Heart left ventricle (tissue), 16 donors: ENCODE measurements around the gene EPHB1. TPM values are rescaled to one million over a fixed set of nuclear protein-coding genes. Genes with fewer than 3 reads are reported as not detected.
"Not testable (repeated sequence)": the region's sequence is repeated elsewhere in the genome, so short reads cannot be mapped to it uniquely, and the experiment has no call there.

ENCODE experiments used
- ATAC-seq, 4 donors: fragments of 200-7000 bp; cut with Tn5 transposase; one replicate each; pipeline ENCODE4 v1.9.1; 2020 to 2022; ENCODE audit warnings: moderate library complexity in 4 of 4, mild to moderate bottlenecking in 3 of 4, moderate number of reproducible peaks in 1 of 4
- DNase-seq, 5 donors: peaks; one replicate each; pipeline ENCODE4 v3.0.0-alpha.2; 2020
- H3K27ac ChIP-seq, 12 donors: fragments of 200-600 bp; sonication (generic) in 4 of 12; one replicate each; pipeline versions ENCODE4 v1.5.0 to v1.8.0; 2016 to 2022; ENCODE audit warnings: mild to moderate bottlenecking in 2 of 12
- H3K27me3 ChIP-seq, 9 donors: fragments of 200-600 bp; sonication (generic) in 2 of 9; one replicate each; pipeline versions ENCODE4 v1.5.1 to v1.8.0; 2016 to 2022; ENCODE audit warnings: mild to moderate bottlenecking in 3 of 9
- H3K36me3 ChIP-seq, 9 donors: fragments of 200-600 bp; sonication (generic) in 2 of 9; one replicate each; pipeline versions ENCODE4 v1.5.0 to v1.8.0; 2018 to 2022; ENCODE audit warnings: mild to moderate bottlenecking in 2 of 9
- H3K4me1 ChIP-seq, 12 donors: fragments of 200-600 bp; sonication (generic) in 4 of 12; one replicate each; pipeline versions ENCODE4 v1.5.0 to v1.8.0; 2016 to 2022; ENCODE audit warnings: mild to moderate bottlenecking in 3 of 12
- H3K4me3 ChIP-seq, 12 donors: fragments of 200-600 bp; sonication (generic) in 4 of 12; one replicate each; pipeline versions ENCODE4 v1.5.0 to v1.8.0; 2017 to 2022; ENCODE audit warnings: mild to moderate bottlenecking in 9 of 12, moderate library complexity in 4 of 12
- H3K9me3 ChIP-seq, 12 donors: fragments of 200-600 bp; sonication (generic) in 4 of 12; one replicate each; pipeline versions ENCODE4 v1.5.0 to v1.8.0; 2016 to 2022; ENCODE audit warnings: mild to moderate bottlenecking in 1 of 12
- POLR2A ChIP-seq, 2 donors: fragments of 450-650 bp; IDR thresholded peaks; one replicate each; pipeline ENCODE4 v1.6.1; 2017; ENCODE audit warnings: antibody characterized with exemption in 2 of 2, mild to moderate bottlenecking in 2 of 2, moderate library complexity in 2 of 2
- WGBS, 4 donors: extraction: QIAGEN DNeasy Blood & Tissue Kit in 2 of 4; methylation state at CpG; one replicate each; pipeline versions ENCODE4 v1.1.5 to v1.1.7; 2013 to 2018; 5-methylcytosine and 5-hydroxymethylcytosine counted together
- intact Hi-C, 10 donors: fragments of 100-400 bp; cut with DNase I; formaldehyde crosslinking; loops; one replicate each; pipeline versions ENCODE4 v1.11.1 to v1.14.2; 2022
- polyA plus RNA-seq, 2 donors: library from polyadenylated mRNA; stranded (reverse); fragments of 200-250 nt; gene quantifications; one replicate each; pipeline ENCODE4 v1.2.3, GENCODE V29; 2013
- total RNA-seq, 9 donors: library from RNA; depleted of rRNA in 2 of 9; stranded (reverse); fragments of >200 nt in 2 of 9; fragmentation: NEBNext Ultra II Directional in 3 of 9; extraction: Animal tissue kit (Norgen Biotek cat#: 25700) in 3 of 9; gene quantifications; one replicate each; pipeline versions ENCODE4 v1.1.0 to v1.2.4, GENCODE V29; 2016 to 2023
- TF ChIP-seq, protein P1 (sequence below), 12 donors: fragments of 200-600 bp; sonication (generic) in 4 of 12; IDR thresholded peaks; one replicate each; pipeline versions ENCODE4 v1.5.0 to v1.8.0; 2018 to 2022; ENCODE audit warnings: antibody characterized with exemption in 12 of 12, mild to moderate bottlenecking in 5 of 12
- donor health status: ischemic (EF 13 %, LVEDD 7.1; RV severe dilation, severe dysfunction).
- donor health status: healthy with polysubstance abuse.
- donor health status: DM: no; HTN: yes; CAD: no.
- donor health status: DM: no; HTN: no; CAD: no.
- donor health status: ischemic (EF 25% LVEDD 6.9; RV normal size, moderate dysfunction).
- donor health status: ischemic (EF 25% LVEDD 5.7; RV mildly dilated, moderate dysfunction).
- donor health status: healthy.
- donor health status: DM: yes; HTN: yes; CAD: no.
- donor health status: ischemic (EF 35%, LVEDD 5.7; RV mildly dilated, moderate dysfunction).
- donor health status: nonischemic (EF 11% LVEDD 7.7; RV severe dilation, severe dysfunction).
- donor health status: DM: yes; HTN: yes; CAD: no.
- donor health status: PGD.
- donor health status: ischemic (EF 29% LVEDD 5.4; RV normal size, mild dysfunction).
- donor health status: nonischemic (EF 23%, LVEDD 6.1; RV moderate dilation, normal function).

The EPHB1 gene
- total and polyA plus RNA-seq, 11 donors, result 0.31 to 2.2 (median 1.1) TPM

DNA sequence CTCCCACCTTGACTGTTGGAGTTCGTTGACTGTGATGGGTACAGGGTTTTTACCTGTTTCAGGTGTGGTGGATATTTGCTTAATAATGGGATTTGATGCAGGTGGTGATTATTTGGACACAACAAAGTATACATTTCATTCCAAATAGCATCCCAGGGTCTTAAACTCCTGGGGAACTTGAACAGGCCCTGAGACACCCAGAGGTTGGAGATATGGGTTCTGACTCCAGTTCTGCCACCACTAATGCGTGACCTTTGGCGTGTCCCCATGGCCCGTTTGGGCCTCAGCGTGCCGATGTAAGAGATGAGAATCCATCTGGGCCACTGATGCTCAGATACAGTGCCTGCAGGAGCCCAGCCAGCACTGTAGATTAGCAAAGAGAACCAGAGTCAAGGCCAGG is 264.5 kb downstream of the EPHB1 start:
- no peak for DNase-seq
- Histone ChIP-seq H3K4me3 (no peak overlapping the region), H3K9me3 (peaks cover 0 to 25% (median 2%) of the 10 kb centered on the region in 12 donors), H3K36me3 (no peaks in the 10 kb centered on the region), H3K4me1 (no peaks in the 10 kb centered on the region), H3K27ac (no peak overlapping the region), H3K27me3 (no peaks in the 10 kb centered on the region)
- 73 to 88% (median 87%) methylated on average over 6 of the region's 6 CpGs for WGBS, 4 donors
- intact Hi-C loops, result no loop called here
- TF ChIP-seq, protein P1, sequence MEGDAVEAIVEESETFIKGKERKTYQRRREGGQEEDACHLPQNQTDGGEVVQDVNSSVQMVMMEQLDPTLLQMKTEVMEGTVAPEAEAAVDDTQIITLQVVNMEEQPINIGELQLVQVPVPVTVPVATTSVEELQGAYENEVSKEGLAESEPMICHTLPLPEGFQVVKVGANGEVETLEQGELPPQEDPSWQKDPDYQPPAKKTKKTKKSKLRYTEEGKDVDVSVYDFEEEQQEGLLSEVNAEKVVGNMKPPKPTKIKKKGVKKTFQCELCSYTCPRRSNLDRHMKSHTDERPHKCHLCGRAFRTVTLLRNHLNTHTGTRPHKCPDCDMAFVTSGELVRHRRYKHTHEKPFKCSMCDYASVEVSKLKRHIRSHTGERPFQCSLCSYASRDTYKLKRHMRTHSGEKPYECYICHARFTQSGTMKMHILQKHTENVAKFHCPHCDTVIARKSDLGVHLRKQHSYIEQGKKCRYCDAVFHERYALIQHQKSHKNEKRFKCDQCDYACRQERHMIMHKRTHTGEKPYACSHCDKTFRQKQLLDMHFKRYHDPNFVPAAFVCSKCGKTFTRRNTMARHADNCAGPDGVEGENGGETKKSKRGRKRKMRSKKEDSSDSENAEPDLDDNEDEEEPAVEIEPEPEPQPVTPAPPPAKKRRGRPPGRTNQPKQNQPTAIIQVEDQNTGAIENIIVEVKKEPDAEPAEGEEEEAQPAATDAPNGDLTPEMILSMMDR (IDR thresholded peaks at IDR 0.05), result no peak
- TF ChIP-seq POLR2A (IDR thresholded peaks at IDR 0.05), result no peak
- no peak for ATAC-seq

DNA sequence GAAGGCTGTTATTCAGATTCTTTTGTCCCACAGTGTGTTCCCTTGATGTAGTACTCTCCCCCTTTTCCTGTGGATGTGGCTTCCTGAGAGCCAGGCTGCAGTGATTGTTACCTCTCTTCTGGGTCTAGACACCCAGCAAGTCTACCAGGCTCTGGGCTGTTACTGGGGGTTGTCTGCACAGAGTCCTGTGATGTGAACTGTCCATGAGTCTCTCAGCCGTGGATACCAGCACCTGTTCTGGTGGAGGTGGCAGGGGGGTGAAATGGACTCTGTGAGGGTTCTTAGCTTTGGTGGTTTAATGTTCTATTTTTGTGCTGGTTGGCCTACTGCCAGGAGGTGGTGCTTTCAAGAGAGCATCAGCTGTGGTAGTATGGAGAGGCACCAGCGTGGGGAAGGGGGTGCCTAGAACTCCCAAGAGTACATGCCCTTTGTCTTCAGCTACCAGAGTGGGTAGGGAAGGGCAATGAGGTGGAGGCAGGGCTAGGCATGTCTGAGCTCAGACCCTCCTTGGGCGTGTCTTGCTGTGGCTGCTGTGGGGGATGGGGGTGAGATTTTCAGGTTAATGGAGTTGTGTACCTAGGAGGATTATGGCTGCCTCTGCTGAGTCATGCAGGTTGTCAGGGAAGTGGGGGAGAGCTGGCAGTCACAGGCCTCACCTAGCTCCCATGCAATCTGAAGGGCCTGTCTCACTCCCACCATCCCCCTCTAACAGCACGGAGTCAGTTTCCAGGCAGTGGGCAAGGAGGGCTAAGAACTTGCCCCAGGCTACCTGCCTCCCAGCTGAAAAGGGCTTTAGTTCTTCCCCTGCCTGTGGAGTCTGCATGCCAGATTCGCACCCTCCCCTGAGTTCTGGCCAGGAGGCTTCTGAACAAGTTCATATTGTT is 272.0 kb downstream of the EPHB1 start:
- H3K9me3 ChIP-seq, result peaks cover 0 to 31% (median 2%) of the 10 kb centered on the region in 12 donors
- H3K36me3 ChIP-seq, H3K4me1 ChIP-seq, H3K4me3 ChIP-seq, DNase-seq, intact Hi-C loops, H3K27ac ChIP-seq, ATAC-seq, H3K27me3 ChIP-seq: not testable (repeated sequence)
- WGBS, 4 donors, result 55 to 74% (median 62%) methylated on average over 4 to 5 of the region's 5 CpGs

DNA sequence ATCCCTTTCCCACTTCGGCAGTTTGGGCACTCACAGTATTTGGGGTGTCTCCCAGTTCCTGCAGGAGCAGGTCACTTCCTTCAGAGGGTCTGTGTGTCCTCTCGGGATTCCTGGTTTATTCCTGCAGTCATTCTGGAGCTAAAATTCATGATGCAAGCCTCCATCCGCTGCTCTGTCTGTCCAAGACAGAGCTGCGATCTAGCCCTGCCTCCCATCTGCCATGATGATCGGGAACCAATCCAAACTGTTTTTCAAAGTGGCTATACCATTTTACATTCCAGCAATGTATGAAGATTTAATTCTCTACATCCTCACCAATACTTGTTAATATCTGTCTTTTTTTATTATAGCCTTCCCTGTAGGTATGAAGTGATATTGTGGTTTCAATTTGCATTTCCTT is 273.0 kb downstream of the EPHB1 start:
- WGBS, 4 donors, result 83 to 87% (median 87%) methylated on average over 5 of the region's 5 CpGs

DNA sequence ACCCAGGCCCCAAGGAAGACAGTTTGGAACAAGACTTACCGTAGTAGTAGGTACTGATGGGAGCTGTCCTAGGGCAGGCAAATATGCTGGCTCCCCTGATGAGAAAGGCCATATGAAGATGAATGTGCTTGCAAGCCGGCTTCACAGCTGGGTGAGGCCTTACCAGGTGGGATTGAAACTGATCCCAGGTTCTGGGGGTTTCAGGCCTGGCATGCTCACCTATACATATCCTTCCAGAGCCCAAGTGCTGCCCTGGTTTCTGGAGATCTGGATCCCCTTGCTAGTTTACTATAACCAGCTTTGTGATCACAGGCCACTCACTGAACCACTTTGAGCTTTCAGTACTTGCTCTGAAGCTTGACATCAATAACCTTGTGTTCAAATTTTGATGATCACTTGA is 274.3 kb downstream of the EPHB1 start:
- DNase-seq, result no peak
- 82 to 88% (median 85%) methylated on average over 2 of the region's 2 CpGs for WGBS, 4 donors
- no peak for ATAC-seq
- H3K36me3 ChIP-seq, result no peaks in the 10 kb centered on the region
- no peak overlapping the region for H3K4me3 ChIP-seq
- H3K9me3 ChIP-seq, result peaks cover 0 to 11% (median 0%) of the 10 kb centered on the region in 12 donors
- no peak overlapping the region for H3K27ac ChIP-seq
- peaks cover 0 to 2% (median 0%) of the 10 kb centered on the region in 12 donors for H3K4me1 ChIP-seq
- no peaks in the 10 kb centered on the region for H3K27me3 ChIP-seq
- intact Hi-C loops, result no loop called here
- no peak for TF ChIP-seq POLR2A (IDR thresholded peaks at IDR 0.05)
- TF ChIP-seq, protein P1 (IDR thresholded peaks at IDR 0.05), result no peak

More for the DNA sequence above, 273.0 kb downstream of the EPHB1 start:
- DNase-seq (no peak), ATAC-seq (no peak)
- Histone ChIP-seq H3K36me3 (no peaks in the 10 kb centered on the region), H3K4me3 (no peak overlapping the region), H3K27me3 (no peaks in the 10 kb centered on the region), H3K9me3 (peaks cover 0 to 25% (median 0%) of the 10 kb centered on the region in 12 donors), H3K4me1 (peaks cover 0 to 2% (median 0%) of the 10 kb centered on the region in 12 donors), H3K27ac (no peak overlapping the region)
- intact Hi-C loops, result no loop called here
- TF ChIP-seq, protein P1 (IDR thresholded peaks at IDR 0.05), result no peak
- no peak for TF ChIP-seq POLR2A (IDR thresholded peaks at IDR 0.05)
